ENCODE results near the gene BHLHA15.

Gene BHLHA15
- total RNA-seq: 0.10 to 0.48 reads per million in 2 donors

- peak; percentile 20 for DNase-seq
Observed at GRCh38 chr7:98211221-98211675, at the start of gene BHLHA15. Gene BHLHA15, plus strand, starts transcription at chr7:98211439. Its CDS starts 871 bp downstream, at chr7:98212310.

- DNase-seq: no peak
Observed at GRCh38 chr7:98162758-98163157, 48.5 kb upstream of the BHLHA15 start.

GRCh38 chr7:98163269-98163668, 48.0 kb upstream of the BHLHA15 start:
- DNase-seq: no peak

GRCh38 chr7:98163704-98164494, 47.3 kb upstream of the BHLHA15 start:
- no peak for DNase-seq

- DNase-seq: no peak
Observed at GRCh38 chr7:98165827-98166667, 45.2 kb upstream of the BHLHA15 start.

GRCh38 chr7:98166668-98166970, 44.6 kb upstream of the BHLHA15 start:
- no peak for DNase-seq

- no peak for DNase-seq
Observed at GRCh38 chr7:98167653-98168052, 43.6 kb upstream of the BHLHA15 start.

GRCh38 chr7:98168181-98168903, 42.9 kb upstream of the BHLHA15 start:
- DNase-seq: no peak

- DNase-seq: no peak
Observed at GRCh38 chr7:98168904-98169621, 42.2 kb upstream of the BHLHA15 start.

GRCh38 chr7:98170966-98171365, 40.3 kb upstream of the BHLHA15 start:
- no peak for DNase-seq

- no peak for DNase-seq
Observed at GRCh38 chr7:98171449-98171848, 39.8 kb upstream of the BHLHA15 start.

GRCh38 chr7:98174334-98175259, 36.6 kb upstream of the BHLHA15 start:
- no peak for DNase-seq

GRCh38 chr7:98175260-98175940, 35.8 kb upstream of the BHLHA15 start:
- DNase-seq: no peak

- DNase-seq: no peak
Observed at GRCh38 chr7:98177553-98177952, 33.7 kb upstream of the BHLHA15 start.

GRCh38 chr7:98178321-98178720, 32.9 kb upstream of the BHLHA15 start:
- no peak for DNase-seq

GRCh38 chr7:98178762-98179490, 32.3 kb upstream of the BHLHA15 start:
- DNase-seq: no peak

GRCh38 chr7:98180751-98181150, 30.5 kb upstream of the BHLHA15 start:
- no peak for DNase-seq

- no peak for DNase-seq
Observed at GRCh38 chr7:98185101-98185500, 26.1 kb upstream of the BHLHA15 start.

- no peak for DNase-seq
Observed at GRCh38 chr7:98186452-98187137, 24.6 kb upstream of the BHLHA15 start.

- DNase-seq: no peak
Observed at GRCh38 chr7:98187138-98187502, 24.1 kb upstream of the BHLHA15 start.
